A549 treated with RU486 at 1 μM for 4 hours (cell line): Measurements from ENCODE around the gene CCDC89. TPM values are rescaled to one million over a fixed set of nuclear protein-coding genes. Genes with fewer than 3 reads are reported as not detected.

Experiments used
- total RNA-seq: library from RNA; stranded (reverse); fragments of 200-300 nt; extraction: Qiagen RNA extraction; gene quantifications from 5 replicates; pipeline ENCODE4 v1.2.3, GENCODE V29; 2022; ENCODE audit warnings: low read depth

CCDC89 gene
- total RNA-seq, result not detected in 5 replicates

GRCh38 chr11:85685820-85686459 lies at the start of gene CCDC89:
Gene CCDC89 (minus strand): TSS chr11:85686195. CDS start chr11:85686130, 65 bp downstream.

GRCh38 chr11:85664615-85665481 lies 21.1 kb downstream of the CCDC89 start, which contains the start of gene CREBZF:
Gene CREBZF (minus strand): TSS chr11:85665129. CDS start chr11:85664875, 254 bp downstream.

GRCh38 chr11:85647604-85648299 lies 38.2 kb downstream of the CCDC89 start, which contains the start of gene TMEM126A:
Gene TMEM126A (plus strand): TSS chr11:85647967. CDS start chr11:85650256, 2,289 bp downstream.

Other genes starting within 250 kb of the CCDC89 start
- 0.18 to 0.41 TPM (median 0.32 TPM) in 4 of 5 replicates, not detected in the other for gene DLG2, start 58.9 kb downstream of the CCDC89 start, total RNA-seq
- 45.5 to 72.2 TPM (median 56.1 TPM) in 5 replicates for gene TMEM126B, start 57.6 kb downstream of the CCDC89 start, total RNA-seq
- gene TMEM126A, start 38.2 kb downstream of the CCDC89 start, total RNA-seq, result 41.4 to 57.8 TPM (median 56.3 TPM) in 5 replicates
- gene CREBZF, start 21.1 kb downstream of the CCDC89 start, total RNA-seq, result 15.3 to 33.0 TPM (median 32.6 TPM) in 5 replicates
- gene SYTL2, start 124.9 kb upstream of the CCDC89 start, total RNA-seq, result 13.1 to 30.4 TPM (median 15.4 TPM) in 5 replicates
- gene CCDC83, start 169.2 kb upstream of the CCDC89 start, total RNA-seq, result not detected in 5 replicates